Measurements from ENCODE around the gene LRRC3.

The LRRC3 gene

GRCh38 chr21:44440241-44441040 is 14.9 kb upstream of the LRRC3 start:
- no peak for DNase-seq (ENCODE audit: low read depth)

DNA sequence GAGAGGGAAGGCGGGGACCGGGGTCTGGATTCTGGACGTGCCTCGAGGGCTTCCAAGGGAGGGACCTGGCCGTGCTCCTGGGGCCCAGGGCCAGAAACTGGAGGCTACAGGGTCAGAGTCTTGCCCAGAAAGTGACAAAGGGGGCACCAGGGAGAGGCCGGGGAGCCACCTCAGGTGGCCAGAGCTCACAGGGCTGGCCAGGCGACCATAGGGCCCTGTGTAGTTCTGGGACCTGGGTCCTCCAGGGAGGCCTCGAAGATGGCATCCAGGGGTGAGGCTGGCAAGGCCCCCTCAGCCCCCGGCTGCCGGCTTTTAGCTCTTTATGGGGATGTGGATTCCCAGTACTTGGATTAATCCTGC is 14.3 kb upstream of the LRRC3 start:
- no peak for DNase-seq (ENCODE audit: low read depth)

DNA sequence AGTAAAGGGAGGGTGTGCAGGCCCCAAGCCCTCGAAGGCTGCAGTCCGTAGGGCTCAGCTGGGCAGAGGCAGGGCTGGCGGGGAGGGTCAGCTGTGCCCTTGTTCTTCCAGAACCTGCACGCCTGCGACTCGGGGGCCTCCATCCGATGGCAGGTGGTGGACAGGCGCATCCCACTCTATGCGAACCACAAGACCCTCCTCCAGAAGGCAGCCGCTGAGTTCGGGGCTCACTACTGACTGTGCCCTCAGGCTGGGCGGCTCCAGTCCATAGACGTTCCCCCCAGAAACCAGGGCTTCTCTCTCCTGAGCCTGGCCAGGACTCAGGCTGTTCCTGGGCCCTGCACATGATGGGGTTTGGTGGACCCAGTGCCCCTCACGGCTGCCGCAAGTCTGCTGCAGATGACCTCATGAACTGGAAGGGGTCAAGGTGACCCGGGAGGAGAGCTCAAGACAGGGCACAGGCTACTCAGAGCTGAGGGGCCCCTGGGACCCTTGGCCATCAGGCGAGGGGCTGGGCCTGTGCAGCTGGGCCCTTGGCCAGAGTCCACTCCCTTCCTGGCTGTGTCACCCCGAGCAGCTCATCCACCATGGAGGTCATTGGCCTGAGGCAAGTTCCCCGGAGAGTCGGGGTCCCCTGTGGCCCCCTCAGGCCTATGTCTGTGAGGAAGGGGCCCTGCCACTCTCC is 13.6 kb upstream of the LRRC3 start:
- DNase-seq (ENCODE audit: low read depth): no peak

GRCh38 chr21:44442266-44443125 is 12.8 kb upstream of the LRRC3 start:
- no peak for DNase-seq (ENCODE audit: low read depth)

- no peak for DNase-seq (ENCODE audit: low read depth)
Measured at GRCh38 chr21:44443291-44443890, 11.9 kb upstream of the LRRC3 start.

- DNase-seq (ENCODE audit: low read depth): no peak
Measured at GRCh38 chr21:44443891-44444285, 11.4 kb upstream of the LRRC3 start.

DNA sequence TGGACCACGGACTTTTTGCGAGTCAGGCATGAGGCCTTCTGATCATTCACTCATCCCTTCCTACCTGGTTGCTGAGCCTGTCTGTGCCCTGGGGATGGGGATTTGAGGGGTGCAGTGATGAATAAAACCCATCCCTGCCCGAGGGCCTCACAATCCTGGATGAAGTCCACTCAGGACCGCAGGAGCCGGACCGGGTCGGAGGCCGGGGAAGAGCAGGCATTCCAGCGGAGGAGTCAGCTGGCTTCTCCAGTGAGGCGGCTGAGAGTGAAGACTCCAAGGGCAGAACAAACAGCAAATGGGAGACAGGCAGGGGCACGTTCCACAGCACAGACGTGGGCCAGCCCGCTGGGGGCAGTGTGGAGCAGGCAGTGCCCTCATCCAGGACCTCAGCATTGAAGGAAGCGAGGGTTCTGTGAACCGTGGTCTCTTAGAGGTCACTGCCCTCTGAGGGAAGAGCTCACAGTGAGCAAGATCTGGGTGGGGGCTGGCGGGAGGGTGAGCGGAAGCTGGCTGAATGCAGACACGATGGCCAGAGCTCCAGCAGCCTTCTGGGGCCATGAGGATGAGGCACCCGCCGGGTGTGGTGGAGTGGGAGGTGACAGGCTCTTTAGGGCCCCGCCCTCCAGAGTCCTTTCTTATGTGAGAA is 10.9 kb upstream of the LRRC3 start:
- DNase-seq (ENCODE audit: low read depth): no peak

DNA sequence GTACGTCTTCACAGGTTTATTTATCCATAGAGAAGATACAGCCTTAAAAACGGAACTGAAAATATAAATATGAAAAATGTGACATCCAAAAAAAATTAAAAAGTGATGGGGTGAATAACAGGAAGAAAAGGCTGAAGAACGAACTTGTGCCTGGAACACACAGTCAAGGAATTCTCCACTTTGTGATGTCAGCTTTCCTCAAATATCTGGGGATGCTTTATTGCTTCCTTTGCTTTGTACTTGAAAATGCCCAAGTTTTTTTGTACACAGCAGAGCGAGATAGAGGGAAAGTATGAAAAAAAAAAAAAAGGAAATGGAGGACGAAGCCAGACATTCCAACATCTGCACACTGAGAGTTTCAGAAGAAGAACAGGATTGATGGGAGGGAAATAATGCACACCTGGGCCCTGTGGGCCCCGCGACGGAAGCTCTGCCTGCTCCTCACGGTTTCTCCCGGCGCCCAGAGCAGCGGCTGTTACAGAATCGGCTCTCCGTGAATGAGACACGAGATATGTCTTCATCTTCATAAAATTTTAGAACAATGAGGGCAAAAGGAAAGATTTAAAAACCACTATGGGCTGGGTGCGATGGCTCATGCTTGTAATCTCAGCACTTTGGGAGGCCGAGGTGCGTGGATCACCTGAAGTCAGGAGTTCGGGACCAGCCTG is 10.0 kb upstream of the LRRC3 start:
- DNase-seq (ENCODE audit: low read depth): no peak

- no peak for DNase-seq (ENCODE audit: low read depth)
Measured at GRCh38 chr21:44448651-44449131, 6.6 kb upstream of the LRRC3 start.

DNA sequence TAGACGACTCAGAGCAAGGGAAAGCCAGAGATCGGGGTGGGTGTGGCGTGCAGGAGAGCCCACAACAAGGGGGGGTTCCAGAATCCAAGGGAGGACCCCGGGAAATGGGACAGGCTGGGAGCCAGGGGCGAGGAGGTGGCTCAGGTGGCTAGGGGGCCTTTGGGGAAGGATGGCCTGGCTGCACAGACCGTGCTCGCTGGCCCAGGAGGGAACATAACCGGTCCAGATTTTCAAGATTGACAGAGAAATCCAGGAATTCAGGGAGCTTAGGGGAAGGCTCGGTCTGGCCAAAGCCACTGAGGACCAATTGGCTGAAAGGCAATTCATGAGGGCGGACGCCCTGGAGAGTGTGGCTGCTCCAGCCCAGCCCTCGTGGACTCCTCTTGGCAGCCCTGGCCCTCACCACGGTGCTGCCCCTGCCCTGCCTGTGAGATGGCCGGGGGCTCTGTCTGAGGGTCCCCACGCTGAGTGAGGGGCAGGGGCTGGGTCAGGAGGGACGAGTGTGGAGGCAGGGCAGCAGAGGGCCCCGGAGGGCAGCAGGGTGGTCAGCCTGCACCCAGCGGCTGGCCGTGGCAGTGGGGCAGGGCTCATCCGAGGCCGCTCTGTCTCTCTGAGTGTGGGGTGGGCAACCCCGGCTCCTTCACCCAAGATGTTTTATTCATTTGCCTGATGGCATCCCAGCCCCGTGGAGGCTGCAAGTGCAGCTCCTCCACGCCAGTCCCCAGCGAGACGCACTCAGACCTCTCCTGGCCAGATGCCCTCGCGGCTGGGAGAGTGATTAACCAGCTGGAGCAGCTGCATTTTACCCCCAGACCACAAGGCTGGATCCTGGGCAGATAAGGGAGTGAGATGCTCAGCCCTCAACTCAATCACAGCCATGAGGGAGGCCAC is 5.6 kb upstream of the LRRC3 start:
- no peak for DNase-seq (ENCODE audit: low read depth)

DNA sequence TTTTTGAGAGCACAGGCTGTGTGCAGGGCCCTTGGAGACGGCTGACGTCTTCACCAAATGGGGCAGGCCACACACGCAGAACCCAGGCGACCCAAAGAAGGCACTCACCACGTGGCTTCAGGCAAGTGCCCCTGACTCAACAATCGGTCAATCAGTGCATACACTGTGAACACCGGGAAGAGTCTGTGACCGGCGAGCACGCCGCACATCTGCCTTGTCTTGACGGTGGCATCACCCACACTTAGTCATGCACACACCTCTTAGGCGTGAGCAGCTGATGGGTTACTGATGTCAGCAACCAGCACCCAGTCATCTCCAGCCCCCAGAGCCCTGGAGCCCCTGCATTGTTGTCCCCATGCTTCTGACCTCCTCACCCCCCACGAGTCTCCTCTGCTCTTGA is 4.9 kb upstream of the LRRC3 start:
- DNase-seq (ENCODE audit: low read depth): no peak

- no peak for DNase-seq (ENCODE audit: low read depth)
Measured at GRCh38 chr21:44450999-44451398, 4.3 kb upstream of the LRRC3 start.

DNA sequence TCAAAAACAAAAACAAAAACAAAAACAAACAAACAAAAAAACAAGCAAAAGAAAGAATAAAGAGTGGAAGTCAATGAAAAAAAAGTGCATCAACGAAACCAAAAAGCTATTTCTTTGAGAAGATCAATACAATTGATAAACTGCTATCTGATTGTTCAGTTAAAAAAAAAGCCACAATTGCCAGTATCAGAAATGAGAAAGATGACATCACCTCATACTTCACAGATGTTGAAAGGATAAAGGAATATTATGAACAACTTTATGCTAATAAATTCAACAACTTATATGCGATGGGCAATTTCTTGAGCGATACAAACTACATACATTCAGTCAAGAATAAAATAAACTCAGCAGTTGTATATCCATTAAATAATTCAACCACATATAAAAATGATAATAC is 2.2 kb upstream of the LRRC3 start:
- DNase-seq (ENCODE audit: low read depth): no peak

DNA sequence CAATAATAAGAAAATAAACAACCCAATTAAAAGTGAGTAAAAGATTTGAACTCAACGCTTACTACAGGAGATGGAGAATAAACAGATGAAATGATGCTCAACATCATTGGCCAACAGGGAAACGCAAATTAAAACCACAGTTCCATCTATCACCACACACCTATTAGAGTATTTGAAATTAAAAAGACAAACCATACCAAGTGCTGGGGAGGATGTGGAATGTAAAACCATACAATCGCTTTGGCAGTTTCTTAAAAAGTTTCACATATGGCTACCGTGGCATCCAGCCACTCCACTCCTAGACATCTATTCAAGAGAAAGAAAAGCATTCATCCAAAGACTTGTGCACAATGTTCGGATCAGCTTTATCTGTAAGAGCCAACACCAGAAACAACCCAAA is 1.3 kb upstream of the LRRC3 start:
- no peak for DNase-seq (ENCODE audit: low read depth)

DNA sequence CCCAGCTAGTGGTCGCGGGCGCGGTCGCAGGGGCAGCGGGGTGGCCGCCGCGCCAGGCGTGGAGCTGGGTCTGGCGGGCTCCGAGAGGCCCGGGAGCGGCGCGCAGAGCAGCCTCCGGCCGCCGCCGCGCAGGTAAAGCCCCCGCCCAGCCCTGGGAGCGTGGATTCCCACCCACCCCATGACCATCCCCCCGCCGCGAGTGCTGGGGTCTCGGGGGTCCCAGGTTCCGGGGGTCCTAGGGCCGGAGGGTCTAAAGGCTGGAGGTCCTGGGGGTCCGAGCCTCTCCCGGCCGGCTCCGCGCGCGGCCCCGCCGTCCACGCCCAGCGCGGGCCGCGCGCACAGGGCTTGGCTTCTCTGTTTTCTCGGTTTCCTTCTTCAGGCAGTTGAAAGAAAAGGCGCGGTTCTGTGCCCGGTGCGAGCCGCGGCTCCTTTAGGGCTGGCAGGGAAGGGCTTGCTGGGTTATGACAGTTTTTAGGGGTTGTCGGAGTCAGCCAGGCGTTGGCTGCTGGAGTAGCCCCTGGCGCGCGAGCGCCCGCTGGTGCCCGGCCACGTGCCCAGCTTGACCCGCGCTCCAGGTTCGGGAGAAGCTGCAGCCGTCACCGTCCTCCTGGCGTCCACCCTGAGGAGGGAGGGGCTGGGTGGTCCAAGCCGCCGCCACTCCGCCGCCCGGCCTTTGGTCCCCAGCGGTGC is 359 bp downstream of the LRRC3 start:
- no peak for DNase-seq (ENCODE audit: low read depth)

GRCh38 chr21:44456214-44456914 is 1.1 kb downstream of the LRRC3 start:
- DNase-seq (ENCODE audit: low read depth): no peak

DNA sequence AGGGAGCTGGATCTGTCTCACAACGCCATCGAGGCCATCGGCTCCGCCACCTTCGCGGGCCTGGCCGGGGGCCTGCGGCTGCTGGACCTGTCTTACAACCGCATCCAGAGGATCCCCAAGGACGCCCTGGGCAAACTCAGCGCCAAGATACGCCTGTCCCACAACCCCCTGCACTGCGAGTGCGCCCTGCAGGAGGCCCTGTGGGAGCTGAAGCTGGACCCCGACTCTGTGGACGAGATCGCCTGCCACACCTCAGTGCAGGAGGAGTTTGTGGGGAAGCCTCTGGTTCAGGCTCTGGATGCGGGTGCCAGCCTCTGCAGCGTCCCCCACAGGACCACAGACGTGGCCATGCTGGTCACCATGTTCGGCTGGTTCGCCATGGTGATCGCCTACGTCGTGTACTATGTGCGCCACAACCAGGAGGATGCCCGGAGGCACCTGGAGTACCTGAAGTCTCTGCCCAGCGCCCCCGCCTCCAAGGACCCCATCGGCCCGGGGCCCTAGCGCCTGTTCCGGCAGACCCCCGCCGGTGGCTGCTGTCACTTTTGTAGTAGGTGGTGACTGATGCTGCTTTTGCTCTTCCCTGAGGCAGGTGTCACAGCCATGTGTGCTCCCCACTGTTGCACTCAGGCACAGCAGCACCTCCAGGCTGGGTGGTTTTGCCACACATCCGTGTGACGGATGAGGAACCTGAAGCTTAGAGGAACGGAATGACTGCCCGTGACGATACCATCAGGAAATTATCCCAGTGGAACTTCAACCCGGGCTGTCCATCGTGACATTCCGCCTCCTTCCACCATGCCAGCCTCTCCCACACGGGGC is 1.8 kb downstream of the LRRC3 start:
- DNase-seq (ENCODE audit: low read depth): no peak

Measured in GM04504 (cell line).